Measurements from ENCODE around the gene SLC45A1. TPM values are rescaled to one million over a fixed set of nuclear protein-coding genes. Genes with fewer than 3 reads are reported as not detected.

SLC45A1 gene
- total RNA-seq, 1 experiment from 2014 or later: not detected

GRCh38 chr1:8363767-8364301, 45.9 kb downstream of the SLC45A1 start:
- Histone ChIP-seq H3K9ac (ENCODE audit: low read length) (no peak overlapping the region), H3K36me3 (ENCODE audit: insufficient read depth, low read length) (peaks cover 55% of the 10 kb centered on the region), H3K4me3 (ENCODE audit: low read length) (no peak overlapping the region), H2AFZ (ENCODE audit: low read length) (no peak overlapping the region), H3K27ac (ENCODE audit: low read length) (no peak overlapping the region), H4K20me1 (ENCODE audit: insufficient read depth, low read depth, low read length) (peaks cover 76% of the 10 kb centered on the region), H3K9me3 (ENCODE audit: low read length) (no peaks in the 10 kb centered on the region), H3K4me2 (ENCODE audit: low read depth, low read length, poor library complexity, severe bottlenecking) (no peak overlapping the region), H3K4me1 (ENCODE audit: low read length) (no peaks in the 10 kb centered on the region), H3K79me2 (ENCODE audit: low read length) (peaks cover 35% of the 10 kb centered on the region), H3K9me2 (replicated peaks; ENCODE audit: insufficient read depth, low read length) (no peaks in the 10 kb centered on the region), H3K27me3 (ENCODE audit: low read length) (no peaks in the 10 kb centered on the region)
- no peak for DNase-seq

DNA sequence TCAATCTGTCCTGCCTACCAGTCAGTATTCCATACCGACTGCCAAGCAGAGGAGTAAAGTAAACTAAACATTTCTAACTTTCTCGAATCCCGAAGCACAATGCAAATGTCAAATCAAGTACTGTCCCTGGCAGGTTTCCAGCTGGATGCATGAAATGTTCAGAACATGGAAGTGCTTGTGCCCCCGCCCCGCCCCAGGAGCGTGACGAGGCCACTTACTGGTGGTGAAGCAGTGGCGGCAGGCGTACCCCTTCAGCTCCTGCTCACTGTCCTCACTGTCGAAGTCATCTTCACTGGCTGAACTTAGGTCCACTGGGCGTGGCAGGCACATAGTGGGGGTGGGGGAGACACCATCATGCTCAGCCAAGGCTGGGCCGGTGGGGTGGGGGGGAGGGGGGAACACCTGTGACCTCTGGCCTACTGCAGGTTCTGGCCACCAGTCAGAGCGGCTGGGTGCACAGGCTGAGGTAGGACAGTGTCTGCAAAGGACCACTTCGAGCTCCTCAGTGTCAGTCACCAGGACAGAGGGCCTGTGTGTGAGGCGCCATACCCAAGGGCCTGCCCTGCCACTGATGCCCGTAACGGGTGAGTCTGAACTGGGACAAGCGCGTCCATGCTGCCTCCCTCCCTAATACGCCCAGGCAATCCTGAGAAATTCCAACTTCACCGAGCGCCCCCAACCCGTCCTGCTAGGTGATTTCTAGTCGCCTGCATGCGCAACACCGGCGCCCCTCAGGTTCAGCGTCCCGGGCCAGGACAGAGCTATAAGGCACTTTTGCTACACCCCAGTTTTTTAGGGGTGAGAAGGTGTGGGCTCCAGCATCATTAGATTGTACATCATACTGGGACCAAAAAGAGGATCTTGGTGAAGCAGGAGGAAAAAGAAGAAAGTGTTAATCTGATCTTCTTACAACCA, 46.9 kb downstream of the SLC45A1 start:
- Histone ChIP-seq H3K79me2 (ENCODE audit: low read length) (peaks cover 40% of the 10 kb centered on the region), H3K4me1 (ENCODE audit: low read length) (no peaks in the 10 kb centered on the region), H4K20me1 (ENCODE audit: insufficient read depth, low read depth, low read length) (peaks cover 77% of the 10 kb centered on the region), H3K4me2 (ENCODE audit: low read depth, low read length, poor library complexity, severe bottlenecking) (no peak overlapping the region), H3K9me3 (ENCODE audit: low read length) (no peaks in the 10 kb centered on the region), H3K9ac (ENCODE audit: low read length) (no peak overlapping the region), H3K4me3 (ENCODE audit: low read length) (no peak overlapping the region), H3K36me3 (ENCODE audit: insufficient read depth, low read length) (peaks cover 59% of the 10 kb centered on the region), H3K27me3 (ENCODE audit: low read length) (no peaks in the 10 kb centered on the region), H3K27ac (ENCODE audit: low read length) (no peak overlapping the region), H2AFZ (ENCODE audit: low read length) (no peak overlapping the region), H3K9me2 (replicated peaks; ENCODE audit: insufficient read depth, low read length) (no peaks in the 10 kb centered on the region)
- no peak for DNase-seq

DNA sequence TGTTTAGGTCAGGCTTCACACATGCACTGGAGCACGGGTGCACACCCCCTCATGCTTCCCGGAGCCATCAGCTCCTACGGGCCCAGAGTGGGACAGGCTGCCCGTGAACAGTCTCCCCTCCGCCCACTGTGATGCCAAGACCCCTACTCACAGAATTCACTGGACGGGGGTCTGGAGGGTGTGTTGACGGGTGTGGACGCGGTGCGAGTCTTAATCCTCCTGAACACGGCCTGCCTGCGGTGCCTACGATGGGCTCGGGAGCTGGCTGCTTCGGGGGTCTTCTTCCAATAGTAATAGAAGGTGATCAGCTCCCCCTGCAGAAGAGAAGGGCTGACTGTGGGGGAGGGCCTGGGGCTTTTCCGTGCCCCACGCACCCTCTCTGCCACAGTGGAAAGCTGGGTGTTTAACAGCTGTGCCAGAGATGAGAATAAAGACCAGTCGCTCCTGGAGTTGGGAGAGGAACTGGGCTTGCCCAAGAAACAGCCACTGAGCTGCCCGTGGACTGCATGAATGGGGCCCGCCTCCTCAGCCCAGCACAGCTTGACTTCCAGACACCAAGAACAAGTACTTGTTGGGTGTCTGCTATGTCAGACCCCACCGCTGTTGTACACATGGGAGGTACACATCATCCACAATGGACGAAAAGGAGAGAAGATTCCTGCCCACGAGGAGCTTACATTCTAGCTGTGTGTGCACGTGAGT, 47.9 kb downstream of the SLC45A1 start:
- Histone ChIP-seq H3K4me3 (ENCODE audit: low read length) (no peak overlapping the region), H3K79me2 (ENCODE audit: low read length) (peaks cover 50% of the 10 kb centered on the region), H3K27me3 (ENCODE audit: low read length) (no peaks in the 10 kb centered on the region), H3K27ac (ENCODE audit: low read length) (no peak overlapping the region), H3K9me2 (replicated peaks; ENCODE audit: insufficient read depth, low read length) (no peaks in the 10 kb centered on the region), H3K9ac (ENCODE audit: low read length) (no peak overlapping the region), H3K4me2 (ENCODE audit: low read depth, low read length, poor library complexity, severe bottlenecking) (no peak overlapping the region), H3K9me3 (ENCODE audit: low read length) (no peaks in the 10 kb centered on the region), H4K20me1 (ENCODE audit: insufficient read depth, low read depth, low read length) (peaks cover 86% of the 10 kb centered on the region), H3K36me3 (ENCODE audit: insufficient read depth, low read length) (peaks cover 67% of the 10 kb centered on the region), H3K4me1 (ENCODE audit: low read length) (no peaks in the 10 kb centered on the region), H2AFZ (ENCODE audit: low read length) (no peak overlapping the region)
- DNase-seq: no peak

- Histone ChIP-seq H3K9me3 (ENCODE audit: low read length) (no peaks in the 10 kb centered on the region), H3K4me2 (ENCODE audit: low read depth, low read length, poor library complexity, severe bottlenecking) (no peak overlapping the region), H3K27ac (ENCODE audit: low read length) (no peak overlapping the region), H3K9me2 (replicated peaks; ENCODE audit: insufficient read depth, low read length) (no peaks in the 10 kb centered on the region), H3K36me3 (ENCODE audit: insufficient read depth, low read length) (peaks cover 71% of the 10 kb centered on the region), H3K27me3 (ENCODE audit: low read length) (no peaks in the 10 kb centered on the region), H3K9ac (ENCODE audit: low read length) (no peak overlapping the region), H3K79me2 (ENCODE audit: low read length) (peaks cover 68% of the 10 kb centered on the region), H2AFZ (ENCODE audit: low read length) (no peak overlapping the region), H3K4me3 (ENCODE audit: low read length) (no peak overlapping the region), H3K4me1 (ENCODE audit: low read length) (no peaks in the 10 kb centered on the region), H4K20me1 (ENCODE audit: insufficient read depth, low read depth, low read length) (peaks cover 90% of the 10 kb centered on the region)
- no peak for DNase-seq
Observed at GRCh38 chr1:8367571-8368194, 49.8 kb downstream of the SLC45A1 start.

DNA sequence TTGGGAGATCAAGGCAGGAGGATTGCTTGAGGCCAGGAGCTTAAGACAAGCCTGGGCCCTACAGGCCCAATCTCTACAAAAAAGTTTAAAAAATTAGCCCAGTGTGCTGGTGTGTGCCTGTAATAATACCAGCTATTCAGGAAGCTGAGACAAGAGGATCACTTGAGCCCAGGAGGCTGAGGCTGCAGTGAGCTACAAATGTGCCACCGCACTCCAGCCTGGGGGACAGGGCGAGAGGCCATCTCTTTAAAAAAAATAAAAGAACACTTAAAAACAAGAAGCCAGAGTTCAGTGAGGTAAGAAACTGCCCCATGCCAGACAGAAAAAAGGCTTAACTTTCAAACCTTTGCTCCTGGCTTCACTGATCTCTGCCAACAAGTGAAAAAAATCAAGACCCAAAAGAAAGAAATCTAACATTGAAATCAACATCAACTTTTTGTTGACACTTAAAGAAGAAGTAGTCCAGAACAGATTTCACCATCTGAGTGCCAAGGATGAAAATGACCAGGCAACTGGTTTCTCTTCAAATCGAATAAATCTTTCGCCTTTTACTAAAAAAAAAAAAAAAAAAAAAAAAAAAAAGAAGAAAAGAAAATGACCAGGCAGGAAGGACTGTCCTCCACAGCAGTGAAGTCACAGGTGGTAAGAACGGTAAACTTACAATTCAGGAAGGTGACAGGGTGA, 51.2 kb downstream of the SLC45A1 start:
- peaks cover 68% of the 10 kb centered on the region for H3K36me3 ChIP-seq (ENCODE audit: insufficient read depth, low read length)
- H3K9ac ChIP-seq (ENCODE audit: low read length): no peak overlapping the region
- H3K9me2 ChIP-seq (replicated peaks; ENCODE audit: insufficient read depth, low read length): no peaks in the 10 kb centered on the region
- no peaks in the 10 kb centered on the region for H3K27me3 ChIP-seq (ENCODE audit: low read length)
- H2AFZ ChIP-seq (ENCODE audit: low read length): no peak overlapping the region
- peaks cover 91% of the 10 kb centered on the region for H4K20me1 ChIP-seq (ENCODE audit: insufficient read depth, low read depth, low read length)
- H3K9me3 ChIP-seq (ENCODE audit: low read length): no peaks in the 10 kb centered on the region
- H3K4me2 ChIP-seq (ENCODE audit: low read depth, low read length, poor library complexity, severe bottlenecking): no peak overlapping the region
- no peak overlapping the region for H3K4me3 ChIP-seq (ENCODE audit: low read length)
- H3K4me1 ChIP-seq (ENCODE audit: low read length): no peaks in the 10 kb centered on the region
- H3K79me2 ChIP-seq (ENCODE audit: low read length): peaks cover 80% of the 10 kb centered on the region
- no peak for DNase-seq
- H3K27ac ChIP-seq (ENCODE audit: low read length): no peak overlapping the region

- Histone ChIP-seq H3K36me3 (ENCODE audit: insufficient read depth, low read length) (peaks cover 69% of the 10 kb centered on the region), H3K27ac (ENCODE audit: low read length) (no peak overlapping the region), H3K4me2 (ENCODE audit: low read depth, low read length, poor library complexity, severe bottlenecking) (no peak overlapping the region), H4K20me1 (ENCODE audit: insufficient read depth, low read depth, low read length) (peaks cover 94% of the 10 kb centered on the region), H3K27me3 (ENCODE audit: low read length) (no peaks in the 10 kb centered on the region), H3K4me1 (ENCODE audit: low read length) (no peaks in the 10 kb centered on the region), H2AFZ (ENCODE audit: low read length) (no peak overlapping the region), H3K9ac (ENCODE audit: low read length) (no peak overlapping the region), H3K4me3 (ENCODE audit: low read length) (no peak overlapping the region), H3K9me3 (ENCODE audit: low read length) (no peaks in the 10 kb centered on the region), H3K9me2 (replicated peaks; ENCODE audit: insufficient read depth, low read length) (no peaks in the 10 kb centered on the region), H3K79me2 (ENCODE audit: low read length) (peaks cover 92% of the 10 kb centered on the region)
- no peak for DNase-seq
Observed at GRCh38 chr1:8370046-8370881, 52.4 kb downstream of the SLC45A1 start.

- no peak overlapping the region for H3K9ac ChIP-seq (ENCODE audit: low read length)
- H3K79me2 ChIP-seq (ENCODE audit: low read length): peaks cover 90% of the 10 kb centered on the region
- H4K20me1 ChIP-seq (ENCODE audit: insufficient read depth, low read depth, low read length): peaks cover 89% of the 10 kb centered on the region
- H3K9me2 ChIP-seq (replicated peaks; ENCODE audit: insufficient read depth, low read length): no peaks in the 10 kb centered on the region
- no peaks in the 10 kb centered on the region for H3K27me3 ChIP-seq (ENCODE audit: low read length)
- no peak overlapping the region for H3K4me3 ChIP-seq (ENCODE audit: low read length)
- no peaks in the 10 kb centered on the region for H3K4me1 ChIP-seq (ENCODE audit: low read length)
- H3K4me2 ChIP-seq (ENCODE audit: low read depth, low read length, poor library complexity, severe bottlenecking): no peak overlapping the region
- DNase-seq: no peak
- peaks cover 68% of the 10 kb centered on the region for H3K36me3 ChIP-seq (ENCODE audit: insufficient read depth, low read length)
- H2AFZ ChIP-seq (ENCODE audit: low read length): no peak overlapping the region
- H3K9me3 ChIP-seq (ENCODE audit: low read length): no peaks in the 10 kb centered on the region
- H3K27ac ChIP-seq (ENCODE audit: low read length): no peak overlapping the region
Observed at GRCh38 chr1:8370905-8371315, 53.0 kb downstream of the SLC45A1 start.
